ENCODE results near the gene FLT1.

- TF ChIP-seq POLR2A (IDR thresholded peaks at IDR 0.05) (no peak), CTCF (IDR thresholded peaks at IDR 0.05) (no peak)
Observed at GRCh38 chr13:28544026-28544425, 49.1 kb upstream of the FLT1 start.
